ES-I3 (cell line): ENCODE results near the gene NSUN4.
A peak's percentile ranks its signal among the peaks of the same experiment; 100 is the strongest.

Experiments
- H3K36me3 ChIP-seq: 2 replicates; pipeline ENCODE4 v1.6.1; 2013; ENCODE audit warnings: mild to moderate bottlenecking, low read length, control low read depth, moderate library complexity; ENCODE audit not compliant: insufficient read depth
- H3K4me1 ChIP-seq: 2 replicates; pipeline ENCODE4 v1.6.1; 2013; ENCODE audit warnings: mild to moderate bottlenecking, control low read depth, low read length; ENCODE audit not compliant: insufficient read depth
- H3K9ac ChIP-seq: 2 replicates; pipeline ENCODE4 v1.6.1; 2013; ENCODE audit warnings: low read depth, mild to moderate bottlenecking, low read length, moderate library complexity
- H3K9me3 ChIP-seq: 2 replicates; pipeline ENCODE4 v1.6.1; 2013; ENCODE audit warnings: mild to moderate bottlenecking, low read length, moderate library complexity; ENCODE audit not compliant: control insufficient read depth, insufficient read depth

Gene NSUN4

DNA sequence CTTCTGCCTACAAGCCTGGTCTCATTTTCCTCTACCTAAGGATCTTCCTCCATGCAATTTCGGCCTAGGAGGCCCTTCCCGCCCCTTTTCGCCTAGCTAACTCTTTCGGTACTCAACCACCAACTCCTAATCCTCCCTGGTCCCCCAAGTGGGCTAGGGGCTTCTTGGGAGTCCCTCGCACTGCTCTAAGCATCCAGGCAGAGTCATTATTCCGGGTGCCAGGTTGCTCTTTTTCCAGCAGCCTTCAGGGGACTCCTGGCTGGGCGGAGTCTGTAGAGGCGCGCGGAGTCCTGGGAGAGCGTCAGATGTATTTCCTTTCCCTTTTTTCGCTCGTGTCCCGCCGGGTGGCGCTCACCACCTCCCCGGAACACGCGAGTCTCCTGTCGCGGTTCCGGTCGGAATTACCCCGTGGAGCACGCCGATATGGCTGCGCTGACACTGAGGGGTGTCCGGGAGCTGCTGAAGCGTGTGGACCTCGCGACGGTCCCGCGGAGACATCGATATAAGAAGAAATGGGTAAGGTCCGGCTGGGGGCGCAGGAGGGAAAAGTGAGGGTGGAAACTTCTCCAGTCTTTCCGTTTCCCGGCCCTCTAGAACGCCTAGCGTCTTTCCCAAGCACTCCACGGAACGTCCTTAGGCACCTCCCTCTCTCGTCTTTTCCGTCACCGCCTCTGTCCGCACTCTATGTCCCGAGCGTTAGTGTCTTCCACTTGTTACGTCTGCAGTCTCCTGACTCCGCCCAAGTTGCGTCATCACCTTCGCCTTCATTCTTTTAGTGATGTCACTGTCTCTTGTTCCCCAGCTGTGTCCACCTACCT lies at the start of gene NSUN4:
Gene NSUN4 (plus strand): TSS at position 404 of the 818 bp plus-strand sequence. CDS start 20 bp downstream, at position 424.
- peak within 1 kb of the TSS; percentile 99 for H3K9ac ChIP-seq
- no peaks in the 10 kb centered on the region for H3K9me3 ChIP-seq
- H3K36me3 ChIP-seq, result peaks cover 3% of the 10 kb centered on the region; the same call in 1 of the 2 replicates
- no peaks in the 10 kb centered on the region; the same call in 1 of the 2 replicates for H3K4me1 ChIP-seq

- Histone ChIP-seq H3K9ac (no peak overlapping the region), H3K9me3 (no peaks in the 10 kb centered on the region), H3K36me3 (peaks cover 16% of the 10 kb centered on the region), H3K4me1 (peaks cover 16% of the 10 kb centered on the region)
These were observed 45.3 kb upstream of the NSUN4 start for GRCh38 chr1:46295306-46295705.

GRCh38 chr1:46298387-46298786 lies 42.2 kb upstream of the NSUN4 start:
- H3K36me3 ChIP-seq, result peaks cover 16% of the 10 kb centered on the region
- no peak overlapping the region for H3K9ac ChIP-seq

DNA sequence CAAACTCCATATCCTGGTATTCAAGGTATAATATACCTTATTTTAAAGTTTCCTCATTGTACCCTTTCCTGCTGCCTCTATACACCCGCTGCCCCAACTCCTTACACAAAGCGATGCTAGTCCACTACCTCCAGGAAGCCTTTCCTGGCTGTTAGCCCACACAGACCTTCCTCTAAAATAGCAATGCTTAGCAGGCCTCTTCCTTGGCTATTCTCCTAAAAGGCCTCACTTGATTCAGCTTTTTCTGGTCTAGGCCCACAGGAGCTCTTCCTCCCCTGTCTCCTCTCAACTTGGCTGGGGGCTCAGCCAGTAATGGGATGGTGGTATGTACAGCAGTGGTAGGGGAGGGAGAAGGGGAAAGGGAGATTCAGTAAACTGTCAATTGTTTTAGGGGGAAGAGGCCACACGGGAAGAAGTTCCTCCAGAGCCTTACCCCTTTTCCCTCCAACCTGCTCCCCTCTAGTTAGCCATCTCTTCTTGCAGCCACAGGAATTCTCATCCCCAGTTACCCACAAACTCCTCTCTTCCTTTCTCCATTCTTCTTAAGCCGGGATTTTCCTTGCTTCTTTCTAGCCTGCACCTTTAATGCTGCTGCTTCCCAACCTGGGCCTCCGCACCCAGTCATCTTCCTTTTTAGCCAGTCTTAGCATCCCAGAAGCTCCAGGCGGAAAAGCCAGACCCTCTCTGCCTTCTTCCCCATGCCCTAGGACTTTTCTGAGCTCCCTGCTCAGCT lies 39.8 kb upstream of the NSUN4 start:
- Histone ChIP-seq H3K4me1 (peaks cover 23% of the 10 kb centered on the region), H3K9me3 (no peaks in the 10 kb centered on the region), H3K9ac (peak overlapping the region; percentile 90), H3K36me3 (peaks cover 12% of the 10 kb centered on the region)

More at GRCh38 chr1:46298387-46298786, 42.2 kb upstream of the NSUN4 start:
- Histone ChIP-seq H3K9me3 (no peaks in the 10 kb centered on the region), H3K4me1 (peaks cover 23% of the 10 kb centered on the region)

DNA sequence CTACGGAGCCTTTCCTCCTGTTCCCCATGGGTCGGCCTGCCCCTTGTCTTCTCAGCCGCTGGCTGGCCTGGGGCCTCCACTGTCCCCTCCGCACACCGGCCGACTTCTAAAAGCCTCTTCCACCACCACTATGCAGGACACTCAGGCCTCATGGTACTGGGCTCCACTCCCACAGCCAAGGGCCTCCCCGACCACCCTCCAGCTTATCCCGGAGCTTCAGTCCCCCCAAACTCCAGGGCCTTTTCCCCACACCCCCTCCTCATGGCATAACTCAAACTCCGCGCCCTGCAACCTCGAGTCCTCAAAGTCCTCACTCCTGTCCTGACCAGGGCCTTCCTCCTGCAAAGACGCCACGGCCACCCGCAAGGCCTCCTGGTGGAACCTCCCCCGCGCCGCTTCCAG lies 39.2 kb upstream of the NSUN4 start:
- Histone ChIP-seq H3K9ac (peak overlapping the region; percentile 90), H3K9me3 (no peaks in the 10 kb centered on the region), H3K36me3 (peaks cover 12% of the 10 kb centered on the region; the same call in 1 of the 2 replicates), H3K4me1 (peaks cover 23% of the 10 kb centered on the region)

DNA sequence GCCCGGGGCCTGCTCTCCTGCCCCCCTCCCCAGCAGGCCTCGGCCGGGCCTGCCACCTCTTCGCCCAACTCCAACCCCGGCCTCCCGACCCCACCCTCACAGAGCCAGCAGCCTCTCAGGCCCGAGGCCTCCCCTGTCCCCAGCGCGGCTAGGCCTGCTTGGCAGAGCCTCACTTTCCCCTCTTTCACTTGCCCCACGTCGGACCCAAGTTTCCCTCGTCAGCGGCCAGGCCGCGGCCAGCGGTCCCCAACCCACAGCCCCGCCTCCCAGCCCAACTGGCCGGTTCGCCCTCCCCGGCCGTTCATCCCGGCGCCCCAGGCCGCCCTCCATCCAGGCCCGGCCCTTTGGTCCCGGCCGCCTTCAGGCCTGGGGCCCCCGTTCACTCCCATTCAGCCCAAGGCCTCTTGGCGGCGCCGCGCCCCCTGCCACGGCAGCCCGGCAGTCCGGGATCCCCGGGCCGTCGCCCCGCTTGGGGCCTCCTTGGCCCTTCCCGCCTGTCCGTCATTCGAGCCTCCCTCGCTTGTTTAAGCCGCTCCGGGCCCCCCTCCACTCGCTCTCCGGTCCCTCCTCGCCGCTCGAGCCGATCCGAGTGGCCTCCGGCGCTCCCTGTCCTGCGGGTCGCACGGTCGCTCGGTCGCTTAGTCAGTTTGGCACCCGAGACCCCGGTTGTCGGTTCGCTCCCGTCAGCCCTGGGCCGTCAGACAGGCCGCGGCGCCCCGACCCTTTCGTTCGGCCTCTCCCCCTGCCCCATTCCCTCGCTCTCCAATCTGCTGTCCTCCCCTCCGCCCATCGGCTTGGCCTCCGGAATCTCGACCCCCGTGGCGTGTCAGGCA lies 38.6 kb upstream of the NSUN4 start:
- peak overlapping the region; percentile 90 for H3K9ac ChIP-seq
- no peaks in the 10 kb centered on the region for H3K9me3 ChIP-seq
- H3K4me1 ChIP-seq, result peaks cover 25% of the 10 kb centered on the region
- H3K36me3 ChIP-seq, result peaks cover 7% of the 10 kb centered on the region; the same call in 1 of the 2 replicates

DNA sequence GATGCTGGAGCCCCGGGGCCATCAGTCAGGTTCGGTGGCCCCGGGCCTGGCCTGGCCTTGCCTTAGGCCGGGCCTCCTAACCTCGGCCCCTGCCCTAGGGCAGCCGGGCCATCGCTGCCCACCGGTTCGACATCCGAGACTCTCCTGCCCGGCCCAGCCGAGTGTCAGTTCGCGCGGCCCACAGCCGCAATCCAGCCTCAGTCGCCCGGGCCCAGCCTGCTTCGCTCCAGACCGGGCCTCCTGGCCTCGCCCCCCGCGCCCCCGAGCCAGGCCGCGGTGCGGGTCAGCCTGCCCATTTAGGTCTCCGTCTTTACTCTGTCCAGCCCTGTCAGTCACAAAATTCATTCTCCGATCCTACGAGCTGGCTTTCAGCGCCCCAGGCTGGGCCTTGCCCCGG lies 38.0 kb upstream of the NSUN4 start:
- Histone ChIP-seq H3K9me3 (no peaks in the 10 kb centered on the region), H3K36me3 (peaks cover under 1% of the 10 kb centered on the region; the same call in 1 of the 2 replicates), H3K4me1 (peaks cover 31% of the 10 kb centered on the region), H3K9ac (peak overlapping the region; percentile 90)

DNA sequence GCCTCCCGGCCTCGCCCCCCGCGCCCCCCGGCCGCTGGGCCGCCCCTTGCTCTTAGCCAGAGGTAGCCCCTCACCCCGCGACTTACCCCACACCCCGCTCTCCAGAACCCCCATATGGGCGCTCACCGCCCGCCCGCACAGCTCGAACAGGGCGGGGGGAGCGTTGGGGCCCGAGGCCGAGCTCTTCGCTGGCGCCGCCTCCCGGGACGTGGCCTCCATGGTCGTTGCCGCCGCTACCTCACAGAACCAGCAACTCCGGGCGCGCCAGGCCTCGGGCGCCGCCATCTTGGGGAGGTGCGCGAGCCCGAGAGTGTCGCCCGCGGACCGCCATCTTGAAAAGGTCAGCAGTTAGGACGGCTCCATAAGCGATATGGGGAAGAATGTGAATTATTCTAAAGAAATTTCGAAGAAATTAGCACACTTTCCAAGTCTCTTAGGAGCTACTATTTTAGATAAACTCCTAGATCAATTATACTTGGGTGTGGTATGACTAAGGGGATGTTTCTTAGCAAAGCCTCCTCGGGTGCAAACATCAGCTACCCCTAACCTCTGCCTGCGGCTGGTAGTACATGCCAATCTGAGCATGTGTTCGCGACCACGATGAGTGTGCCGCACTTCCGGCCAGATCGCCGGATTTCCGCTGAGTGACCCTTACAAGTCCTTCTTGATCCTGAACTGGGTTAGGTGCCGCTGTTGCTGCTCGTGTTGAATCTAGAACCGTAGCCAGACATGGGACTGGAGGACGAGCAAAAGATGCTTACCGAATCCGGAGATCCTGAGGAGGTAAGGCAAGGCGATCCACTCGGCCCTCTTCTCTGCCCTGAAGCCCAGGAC lies 37.4 kb upstream of the NSUN4 start, which contains the start of the genes LRRC41 and UQCRH:
Gene LRRC41 (minus strand): TSS at position 579 of the 834 bp plus-strand sequence. CDS start 294 bp downstream, at position 285.
Gene UQCRH (plus strand): TSS at position 661 of the 834 bp plus-strand sequence. CDS start 69 bp downstream, at position 730.
- Histone ChIP-seq H3K4me1 (peaks cover 31% of the 10 kb centered on the region), H3K36me3 (no peaks in the 10 kb centered on the region), H3K9me3 (no peaks in the 10 kb centered on the region), H3K9ac (peak within 1 kb of the TSS; percentile 90)

GRCh38 chr1:46303872-46304326 lies 36.7 kb upstream of the NSUN4 start:
- Histone ChIP-seq H3K9ac (peak overlapping the region; percentile 90), H3K4me1 (peaks cover 31% of the 10 kb centered on the region), H3K36me3 (no peaks in the 10 kb centered on the region), H3K9me3 (no peaks in the 10 kb centered on the region)

- Histone ChIP-seq H3K9ac (peak overlapping the region; percentile 90; the same call in 1 of the 2 replicates), H3K4me1 (peaks cover 32% of the 10 kb centered on the region), H3K9me3 (no peaks in the 10 kb centered on the region), H3K36me3 (peaks cover 7% of the 10 kb centered on the region)
These were observed 34.5 kb upstream of the NSUN4 start for GRCh38 chr1:46306159-46306530.

DNA sequence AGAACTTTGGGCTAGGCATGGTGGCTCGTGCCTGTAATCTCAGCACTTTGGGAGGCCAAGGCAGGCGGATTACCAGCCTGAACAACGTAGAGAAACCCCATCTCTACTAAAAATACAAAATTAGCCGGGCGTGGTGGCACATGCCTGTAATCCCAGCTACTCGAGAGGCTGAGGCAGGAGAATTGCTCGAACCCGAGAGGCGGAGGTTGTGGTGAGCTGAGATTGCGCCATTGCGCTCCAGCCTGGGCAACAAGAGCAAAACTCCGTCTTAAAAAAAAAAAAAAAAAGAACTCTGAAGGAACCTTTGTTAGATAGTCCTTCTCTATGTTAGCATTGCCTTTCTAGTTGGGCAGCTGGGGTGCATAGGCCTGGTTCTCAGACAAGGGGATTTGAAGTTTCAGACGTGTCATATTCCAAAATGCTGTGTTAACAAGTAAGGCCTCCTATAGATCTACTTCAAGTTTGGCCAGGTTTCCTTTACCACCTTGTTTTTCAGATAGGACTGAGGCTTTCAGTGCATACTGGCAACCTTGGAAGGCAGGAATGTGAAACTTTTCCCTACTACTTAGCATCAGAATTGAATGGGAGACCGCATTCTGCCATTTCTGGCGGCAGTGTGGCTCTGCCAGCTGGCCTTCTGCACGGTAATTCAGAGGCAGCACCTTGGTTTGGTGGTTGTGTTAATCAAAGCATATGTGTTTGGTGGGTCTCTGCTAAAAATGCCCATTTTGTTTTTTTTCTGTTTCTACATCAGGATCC lies 31.0 kb upstream of the NSUN4 start:
- Histone ChIP-seq H3K36me3 (peaks cover 25% of the 10 kb centered on the region), H3K9me3 (no peaks in the 10 kb centered on the region), H3K4me1 (peaks cover 32% of the 10 kb centered on the region), H3K9ac (no peak overlapping the region)

GRCh38 chr1:46310321-46310720 lies 30.3 kb upstream of the NSUN4 start:
- Histone ChIP-seq H3K9me3 (no peaks in the 10 kb centered on the region), H3K9ac (no peak overlapping the region), H3K4me1 (peaks cover 32% of the 10 kb centered on the region), H3K36me3 (peaks cover 28% of the 10 kb centered on the region)
